AG04449 (cell line): ENCODE data around the gene TWIST2.

Source experiments
- CTCF ChIA-PET: fragments of 350-600 bp; formaldehyde crosslinking; extraction: SDS; loops from one replicate; lab custom pipeline; 2021; ENCODE audit warnings: antibody characterized with exemption; lab: Yijun Ruan, JAX
- POLR2A ChIA-PET: fragments of 400-600, 350-600 bp; formaldehyde crosslinking; extraction: SDS; loops from one replicate; lab custom pipeline; 2020; ENCODE audit warnings: antibody characterized with exemption, inconsistent platforms; lab: Yijun Ruan, JAX
- DNase-seq: peaks from one replicate; pipeline ENCODE4 v3.0.0-alpha.2; 2010; ENCODE audit warnings: low read depth, low spot score
- H3K4me3 ChIP-seq: 2 replicates; pipeline ENCODE4 v1.5.1; 2011; ENCODE audit warnings: low read depth, mild to moderate bottlenecking, control low read depth, low read length
- CTCF ChIP-seq: IDR thresholded peaks from one replicate; pipeline ENCODE4 v1.5.1; 2011; ENCODE audit warnings: mild to moderate bottlenecking, moderate library complexity, low read length, control low read depth, inconsistent platforms; ENCODE audit not compliant: insufficient read depth; ENCODE audit errors: missing control alignments

The TWIST2 gene

DNA sequence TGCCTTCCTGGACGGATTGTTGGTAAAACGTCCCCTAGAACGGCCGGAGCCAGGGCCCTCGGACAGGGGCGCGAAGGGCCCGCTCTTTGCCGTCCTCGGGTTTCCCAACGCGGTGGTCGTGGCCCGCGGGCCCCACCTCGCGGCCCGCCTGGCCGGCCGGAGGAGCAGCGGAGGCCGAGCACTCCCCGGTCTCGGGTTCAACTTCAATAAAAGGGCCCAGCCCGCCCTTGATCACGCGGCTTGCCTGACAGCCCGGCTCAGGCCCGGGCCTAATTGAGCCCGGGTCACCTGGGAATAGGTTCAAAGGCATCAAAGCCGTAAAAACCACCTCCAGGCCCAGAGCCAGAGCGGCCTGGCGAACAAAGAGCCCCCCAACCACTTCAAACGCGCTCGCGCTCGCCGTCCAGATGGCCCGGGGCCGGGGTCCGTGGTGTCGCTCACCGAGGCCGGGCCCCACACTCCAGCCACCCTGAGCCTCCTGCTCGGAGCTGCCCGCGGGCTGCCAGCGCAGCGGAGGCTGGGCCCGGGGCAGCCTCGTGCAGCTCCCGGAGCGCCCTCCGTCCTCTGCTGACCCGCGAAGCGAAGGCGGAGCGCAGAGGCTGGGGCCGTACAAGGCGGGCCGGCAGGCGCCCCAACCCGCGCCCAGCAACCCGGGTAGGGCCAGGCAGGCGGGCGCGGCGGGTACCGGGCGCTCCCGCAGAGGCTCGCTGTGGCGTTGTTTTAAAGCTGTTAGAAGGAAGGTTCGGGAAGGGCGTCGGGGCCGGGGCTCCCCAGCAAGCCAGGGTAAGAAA, 1.1 kb upstream of the TWIST2 start:
- ChIA-PET POLR2A (interaction anchor here (1.2 to 2.6 kb wide), 5 partner anchors 9 to 328 kb away, joined by 3 to 22 read pairs (median 8); no protein-coding TSS in a partner anchor), CTCF (interaction anchor here (0.8 to 3.8 kb wide), 8 partner anchors 11 to 476 kb away, joined by 3 to 25 read pairs (median 4); no protein-coding TSS in a partner anchor)
- no peak for DNase-seq
- H3K4me3 ChIP-seq = peak overlapping the region; percentile 89
- TF ChIP-seq CTCF = no peak

GRCh38 chr2:238847419-238847801, 475 bp upstream of the TWIST2 start:
- no peak for DNase-seq
- peak overlapping the region; percentile 89 for H3K4me3 ChIP-seq
- POLR2A ChIA-PET = interaction anchor here (0.7 to 2.6 kb wide), 15 partner anchors 8 to 329 kb away, joined by 3 to 22 read pairs (median 4); no protein-coding TSS in a partner anchor

GRCh38 chr2:238848691-238848975, 748 bp downstream of the TWIST2 start:
- CTCF ChIA-PET = interaction anchor here (0.7 to 3.8 kb wide), 10 partner anchors 10 to 335 kb away, joined by 3 to 25 read pairs (median 4); no protein-coding TSS in a partner anchor
- H3K4me3 ChIP-seq = peak overlapping the region; percentile 89
- POLR2A ChIA-PET = interaction anchor here (1.0 to 2.6 kb wide), 10 partner anchors 15 to 330 kb away, joined by 3 to 22 read pairs (median 6); no protein-coding TSS in a partner anchor
- no peak for TF ChIP-seq CTCF
- no peak for DNase-seq

More at GRCh38 chr2:238847419-238847801, 475 bp upstream of the TWIST2 start:
- CTCF ChIA-PET = interaction anchor here (0.8 to 3.8 kb wide), 10 partner anchors 11 to 477 kb away, joined by 3 to 25 read pairs (median 4); no protein-coding TSS in a partner anchor
- no peak for TF ChIP-seq CTCF

GRCh38 chr2:238848976-238849853, 1.3 kb downstream of the TWIST2 start:
- H3K4me3 ChIP-seq = peak overlapping the region; percentile 89
- DNase-seq = no peak
- CTCF ChIA-PET = interaction anchor here (1.1 to 3.8 kb wide), 8 partner anchors 9 to 124 kb away, joined by 3 to 25 read pairs (median 8); no protein-coding TSS in a partner anchor
- TF ChIP-seq CTCF = no peak
- POLR2A ChIA-PET = interaction anchor here (1.1 to 2.6 kb wide), 6 partner anchors 14 to 331 kb away, joined by 3 to 22 read pairs (median 7); no protein-coding TSS in a partner anchor

DNA sequence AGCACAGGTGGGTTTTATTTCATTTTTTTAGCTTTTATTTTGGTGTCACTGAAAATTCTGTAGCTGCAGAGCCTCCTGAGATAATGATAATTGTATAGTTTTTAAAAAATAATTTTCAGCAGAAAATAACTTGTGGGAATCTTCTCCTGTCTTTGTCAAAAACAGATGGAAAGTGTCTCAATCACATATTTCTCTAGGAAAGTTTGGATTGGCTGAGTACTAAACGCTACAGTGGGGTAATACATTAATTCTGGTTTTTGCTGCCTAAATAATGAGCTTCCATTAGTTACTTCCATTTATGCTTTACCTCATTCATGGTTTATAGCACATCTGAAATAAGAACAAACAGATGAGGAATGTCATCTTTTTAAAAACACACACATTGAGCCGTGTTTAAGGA, 2.2 kb downstream of the TWIST2 start:
- H3K4me3 ChIP-seq = peak overlapping the region; percentile 89
- TF ChIP-seq CTCF = no peak
- no peak for DNase-seq
- ChIA-PET POLR2A (interaction anchor here (1.1 kb wide), 2 partner anchors 13 to 25 kb away, joined by 3 read pairs; no protein-coding TSS in a partner anchor), CTCF (interaction anchor here (0.7 to 3.1 kb wide), 9 partner anchors 13 to 337 kb away, joined by 3 to 13 read pairs (median 4); no protein-coding TSS in a partner anchor)
